K562 (cell line): ENCODE results near the gene FBXW8. TPM values are rescaled to one million over a fixed set of nuclear protein-coding genes. Genes with fewer than 3 reads are reported as not detected.

Source experiments
- ATAC-seq: fragments of 200-7000 bp; cut with Tn5 transposase; 3 replicates; pipeline ENCODE4 v1.9.1; 2020; ENCODE audit warnings: moderate library complexity
- BruUV-seq: library from RNA; stranded (reverse); fragments of 400-500 nt; replicated peaks from 2 replicates; lab custom pipeline; 2021; lab: Mats Ljungman, UMichigan
- CTCF ChIA-PET: fragments of 300-600 bp; formaldehyde crosslinking; extraction: SDS; loops from one replicate; lab custom pipeline; 2021; ENCODE audit warnings: low intra/inter-chr PET ratio; lab: Yijun Ruan, JAX
- POLR2A ChIA-PET: fragments of 300-600, 350-650 bp; sonication (Branson Sonifier 250); formaldehyde crosslinking; extraction: SDS; loops from one replicate; lab custom pipeline; 2021; ENCODE audit warnings: antibody characterized with exemption, inconsistent platforms; lab: Yijun Ruan, JAX
- DNase-seq, 4 experiments: peaks; one replicate each; pipeline versions ENCODE4 v3.0.0 to v3.0.0-alpha.2; 2011 to 2018; ENCODE audit warnings: low spot score in 3 of 4, mixed read lengths in 3 of 4; ENCODE audit errors: extremely low read depth in 1 of 4
- FAIRE-seq: peaks from 2 replicates; lab custom pipeline; 2011; peaks lifted over from hg19 to GRCh38; lab: Jason Lieb, UNC
- H2AFZ ChIP-seq: 2 replicates; pipeline ENCODE4 v1.6.0; 2011; ENCODE audit warnings: low read depth, low read length, control low read depth, inconsistent platforms
- H3K27ac ChIP-seq: fragments of 200-600 bp; 3 replicates; pipeline ENCODE4 v1.8.0; 2011; ENCODE audit warnings: low read depth, mild to moderate bottlenecking, control low read depth, inconsistent platforms, low read length, moderate library complexity, mixed read lengths; ENCODE audit errors: extremely low read depth
- H3K27me3 ChIP-seq, 2 experiments: fragments of 300-600 bp in 1 of 2; 2 replicates in 1 of 2; 3 replicates in 1 of 2; pipeline versions ENCODE4 v1.6.0 to v1.8.0; 2011; ENCODE audit warnings: inconsistent platforms in 2 of 2, low read length in 2 of 2, mild to moderate bottlenecking in 1 of 2, mixed read lengths in 1 of 2, moderate library complexity in 1 of 2; ENCODE audit not compliant: control insufficient read depth in 2 of 2, insufficient read depth in 2 of 2
- H3K36me3 ChIP-seq: fragments of 300-600 bp; 3 replicates; pipeline ENCODE4 v1.8.0; 2011; ENCODE audit warnings: mild to moderate bottlenecking, low read length, inconsistent platforms; ENCODE audit not compliant: control insufficient read depth, insufficient read depth
- H3K4me1 ChIP-seq, 2 experiments: fragments of 200-600 bp in 1 of 2; replicated peaks in 1 of 2; 2 replicates in 1 of 2; 3 replicates in 1 of 2; pipeline versions ENCODE4 v1.5.1 to v1.8.0; 2011; ENCODE audit warnings: inconsistent platforms in 2 of 2, low read length in 2 of 2, mild to moderate bottlenecking in 1 of 2, mixed read lengths in 1 of 2, moderate library complexity in 1 of 2; ENCODE audit not compliant: control insufficient read depth in 2 of 2, insufficient read depth in 2 of 2
- H3K4me2 ChIP-seq: 2 replicates; pipeline ENCODE4 v1.6.1; 2011; ENCODE audit warnings: low read length, control low read depth, inconsistent platforms, mixed read lengths; ENCODE audit not compliant: insufficient read depth
- H3K4me3 ChIP-seq: fragments of 200-600 bp; sonication (generic), shearing (Covaris generic); 2 replicates; pipeline ENCODE4 v1.5.1; 2016; ENCODE audit warnings: control low read depth, inconsistent platforms
- H3K79me2 ChIP-seq: fragments of 200-600 bp; 3 replicates; pipeline ENCODE4 v1.8.0; 2011; ENCODE audit warnings: low read length, inconsistent platforms; ENCODE audit not compliant: control insufficient read depth, insufficient read depth
- H3K9ac ChIP-seq, 2 experiments: 2 replicates each; pipeline versions ENCODE4 v1.6.0 to v1.6.1; 2011; ENCODE audit warnings: low read depth in 2 of 2, low read length in 2 of 2, control low read depth in 1 of 2, inconsistent platforms in 1 of 2, mild to moderate bottlenecking in 1 of 2, mixed read lengths in 1 of 2; ENCODE audit not compliant: insufficient read depth in 1 of 2
- H3K9me1 ChIP-seq: one replicate; pipeline ENCODE4 v1.6.0; 2011; ENCODE audit warnings: inconsistent platforms, mild to moderate bottlenecking, low read length, moderate library complexity; ENCODE audit not compliant: control insufficient read depth, insufficient read depth
- H3K9me3 ChIP-seq: replicated peaks from 2 replicates; pipeline ENCODE4 v1.5.1; 2011; ENCODE audit warnings: low read depth, low read length, inconsistent platforms; ENCODE audit not compliant: control insufficient read depth, insufficient read depth
- H4K20me1 ChIP-seq: replicated peaks from 2 replicates; pipeline ENCODE4 v1.6.1; 2011; ENCODE audit warnings: low read length, inconsistent platforms, mixed read lengths; ENCODE audit not compliant: control insufficient read depth, insufficient read depth
- ATF1 ChIP-seq, 2 experiments: fragments of 450-650 bp in 1 of 2; IDR thresholded peaks; 2 replicates each; pipeline ENCODE4 v1.6.1; 2016; ENCODE audit warnings: missing compliant biosample characterization in 1 of 2, missing genetic modification characterization in 1 of 2
- PYGO2 ChIP-seq: fragments of 450-650 bp; IDR thresholded peaks from 2 replicates; pipeline ENCODE4 v1.6.1; 2016; ENCODE audit warnings: mild to moderate bottlenecking, missing genetic modification characterization, moderate library complexity, missing compliant biosample characterization
- ZNF121 ChIP-seq: sonication (generic); formaldehyde crosslinking; conservative IDR thresholded peaks from 2 replicates; pipeline ENCODE4 v1.8.0; 2022; ENCODE audit warnings: missing genetic modification reagents
- ZNF24 ChIP-seq: fragments of 450-650 bp; IDR thresholded peaks from 2 replicates; pipeline ENCODE4 v1.6.1; 2016
- WGBS: fragments of 100-300 bp; shearing (Covaris generic); methylation state at CpG from one replicate; pipeline ENCODE4 v1.1.6; 2016; ENCODE audit warnings: low coverage, mixed read lengths; ENCODE audit not compliant: insufficient coverage; ENCODE audit errors: missing lambda C conversion rate; 5-methylcytosine and 5-hydroxymethylcytosine counted together
- in situ Hi-C: fragments of 300-500 bp; cut with MboI; formaldehyde crosslinking; loops from 4 replicates; pipeline ENCODE4 v1.15.0; 2018; ENCODE audit warnings: inconsistent platforms, mixed read lengths
- intact Hi-C: fragments of 100-400 bp; cut with micrococcal nuclease; formaldehyde crosslinking; loops from 2 replicates; pipeline ENCODE4 v1.14.2; 2022
- polyA plus RNA-seq, 8 experiments: library from polyadenylated mRNA; depleted of rRNA in 4 of 8; stranded (reverse) in 5 of 8; unstranded in 3 of 8; fragments of >200 nt; fragmentation: Nextera tagmentation in 2 of 8; fragmentation: Illumina TruSeq in 1 of 8; extraction: Ambion mirVana in 2 of 8; extraction: Trizol in 1 of 8; gene quantifications; 2 replicates each; pipeline versions ENCODE4 v1.2.1 to v1.2.3, GENCODE V29; 2011 to 2014; ENCODE audit warnings: inconsistent platforms in 1 of 8, missing spikeins in 1 of 8
- total RNA-seq, 7 experiments: library from RNA; depleted of rRNA in 6 of 7; stranded (reverse); fragments of >200 nt in 6 of 7; fragmentation: Illumina TruSeq in 2 of 7; extraction: Trizol in 2 of 7; gene quantifications; 2 replicates each; pipeline versions ENCODE4 v1.2.1 to v1.2.3, GENCODE V29; 2011 to 2021; ENCODE audit warnings: low replicate concordance in 1 of 7

Gene FBXW8
- total and polyA plus RNA-seq, 9 of the 15 experiments (the other 6 are each of a cell fraction or from before 2014, with no cell fraction given), result 0.58 to 8.3 (median 4.4) TPM

DNA sequence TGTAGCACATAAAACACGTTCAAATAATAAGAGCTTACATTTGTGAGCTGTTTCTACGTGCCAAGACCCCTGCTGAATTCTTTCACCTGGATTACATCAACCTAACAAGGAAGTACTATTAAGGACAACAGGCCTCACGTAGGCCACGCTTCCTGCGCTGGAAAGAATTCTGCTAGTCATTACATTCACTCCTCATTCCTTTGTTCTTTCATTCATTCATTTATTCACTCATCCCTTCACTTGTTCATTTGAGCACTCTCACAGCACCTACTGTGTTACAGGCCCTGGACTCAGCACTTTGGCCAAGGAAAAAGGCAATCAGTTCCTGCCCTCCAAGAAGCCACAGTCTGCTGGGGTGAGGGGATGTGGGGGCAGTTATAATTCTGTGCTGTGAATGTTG is 160.3 kb downstream of the FBXW8 start:
- H3K27ac ChIP-seq, result no peak overlapping the region
- H3K4me1 ChIP-seq, result peaks cover 9 to 13% of the 10 kb centered on the region in 2 experiments; a peak in 3 of 5 replicates
- no peak overlapping the region for H3K4me3 ChIP-seq
- 76% methylated on average over 5 of the region's 5 CpGs for WGBS
- H3K79me2 ChIP-seq, result no peaks in the 10 kb centered on the region
- no peak overlapping the region for H2AFZ ChIP-seq
- no peak overlapping the region for H3K9ac ChIP-seq
- H3K9me3 ChIP-seq, result no peaks in the 10 kb centered on the region
- no peak for DNase-seq
- ATAC-seq, result no peak
- in situ Hi-C loops, result no loop called here
- H3K4me2 ChIP-seq, result no peak overlapping the region
- CTCF ChIA-PET, result no interaction called here
- no peak for FAIRE-seq
- no peaks in the 10 kb centered on the region for H4K20me1 ChIP-seq
- TF ChIP-seq PYGO2 (tag) (no peak), ZNF24 (peak; percentile 92)
- no TSS peak for BruUV-seq
- H3K9me1 ChIP-seq, result no peaks in the 10 kb centered on the region
- 0 out of 3 replicates have a peak, but pooled peaks cover 5% of the 10 kb centered on the region for H3K36me3 ChIP-seq
- POLR2A ChIA-PET, result interaction anchor here (1.9 kb wide), 1 partner anchor 10 kb away, joined by 4 read pairs; no protein-coding TSS in a partner anchor
- H3K27me3 ChIP-seq, result no peaks in the 10 kb centered on the region
- intact Hi-C loops, result no loop called here

DNA sequence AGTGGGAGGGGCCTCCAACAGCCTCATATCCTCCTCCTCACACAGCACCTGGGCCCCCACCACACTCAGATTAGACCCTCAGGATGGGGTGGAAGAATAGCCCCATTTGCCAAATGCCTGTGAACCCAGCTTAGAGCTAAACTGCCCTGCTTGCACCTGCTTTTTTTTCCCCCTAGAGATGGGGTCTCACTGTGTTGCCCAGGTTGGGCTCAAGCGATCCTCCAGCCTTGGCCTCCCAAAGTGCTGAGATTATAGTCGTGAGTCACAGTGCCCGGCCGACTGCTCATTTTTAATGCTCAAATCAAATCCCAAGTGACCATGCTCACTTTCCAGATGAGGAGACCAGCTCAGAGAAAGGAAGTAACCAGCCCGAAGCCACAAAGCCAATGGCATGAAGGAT is 161.4 kb downstream of the FBXW8 start:
- TF ChIP-seq ATF1 (CRISPR knock-in tag; IDR thresholded peaks at IDR 0.05) (no peak), ATF1 (tag; IDR thresholded peaks at IDR 0.05) (no peak), ZNF121 (CRISPR knock-in tag) (peak; percentile 88)
- H3K36me3 ChIP-seq, result 0 out of 3 replicates have a peak, but pooled peaks cover 5% of the 10 kb centered on the region
- H3K4me3 ChIP-seq, result no peak overlapping the region
- intact Hi-C loops (no loop called here), in situ Hi-C loops (no loop called here)
- POLR2A ChIA-PET, result no interaction called here
- 75% methylated on average over 5 of the region's 5 CpGs for WGBS
- no peak overlapping the region for H3K4me2 ChIP-seq
- H3K4me1 ChIP-seq, result peaks cover 9 to 18% of the 10 kb centered on the region in 2 experiments
- DNase-seq (no peak), ATAC-seq (no peak), FAIRE-seq (no peak)
- CTCF ChIA-PET, result no interaction called here
- no peaks in the 10 kb centered on the region for H3K27me3 ChIP-seq
- BruUV-seq, result no TSS peak
- H3K9me1 ChIP-seq, result no peaks in the 10 kb centered on the region
- no peaks in the 10 kb centered on the region for H3K79me2 ChIP-seq
- H4K20me1 ChIP-seq, result no peaks in the 10 kb centered on the region
- H3K9ac ChIP-seq, result no peak overlapping the region
- H3K9me3 ChIP-seq, result no peaks in the 10 kb centered on the region
- no peak overlapping the region for H2AFZ ChIP-seq
- no peak overlapping the region for H3K27ac ChIP-seq
